Measurements from ENCODE around the gene PEMT. TPM values are rescaled to one million over a fixed set of nuclear protein-coding genes. Genes with fewer than 3 reads are reported as not detected.
A peak's percentile ranks its signal among the peaks of the same experiment; 100 is the strongest.

Gene PEMT
- total and polyA plus RNA-seq, 2 of the 4 experiments (the other 2 are of a cell fraction): 23.3 to 49.5 TPM

DNA sequence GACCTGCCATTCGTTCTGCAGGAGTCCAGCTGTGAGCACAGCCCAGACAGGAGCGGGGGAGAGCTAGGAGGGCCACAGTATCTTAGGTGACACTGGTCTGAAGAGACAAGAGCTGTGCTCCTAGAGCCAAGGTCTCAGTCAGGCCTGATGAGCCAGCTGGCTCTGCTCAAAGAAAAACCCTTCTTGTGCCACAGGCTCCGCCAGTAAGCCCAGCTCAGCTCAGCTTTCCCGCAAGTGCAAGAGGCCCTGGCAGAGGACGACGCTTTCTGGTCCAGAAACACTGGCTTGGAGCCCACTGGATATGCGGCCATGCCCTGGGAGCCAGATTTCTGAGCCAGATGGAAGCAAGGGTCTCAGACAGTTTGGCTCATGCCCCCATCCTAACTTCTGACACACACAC lies 23.9 kb downstream of the PEMT start:
- no peaks in the 10 kb centered on the region; a peak in 1 of 4 replicates for H3K79me1 ChIP-seq (ENCODE audit: low read depth in 1 of 2, low read length in 2 of 2)
- H2AK5ac ChIP-seq (ENCODE audit: low read depth, low read length): no peak overlapping the region
- H3K9ac ChIP-seq (ENCODE audit: low read depth, low read length): no peak overlapping the region
- peaks cover 25% of the 10 kb centered on the region; the same call in 1 of the 2 replicates for H4K20me1 ChIP-seq (ENCODE audit: insufficient read depth, low read length)
- 57% methylated on average over 7 of the region's 7 CpGs; no CpG with 5 or more reads in 1 of the 2 experiments for WGBS, 2 experiments (ENCODE audit: extremely low coverage in 2 of 2, insufficient read length in 1 of 2)
- no peaks in the 10 kb centered on the region for H3K27me3 ChIP-seq (ENCODE audit: control insufficient read depth, insufficient read depth, low read length)
- POLR2A ChIA-PET (ENCODE audit: unreplicated experiment): interaction anchor here (0.5 kb wide), 1 partner anchor 71 kb away, joined by 5 read pairs; no protein-coding TSS in a partner anchor
- H4K8ac ChIP-seq (ENCODE audit: low read depth in 2 of 2, low read length in 2 of 2): no peak overlapping the region
- H2BK20ac ChIP-seq (ENCODE audit: low read depth, low read length): no peak overlapping the region
- no peak overlapping the region for H3K23ac ChIP-seq (ENCODE audit: low read depth, low read length)
- intact Hi-C loops (cut with micrococcal nuclease) (loop anchor here (1.0 kb wide), 1 partner anchor 211 kb away; no protein-coding TSS in a partner anchor), dilution Hi-C loops (cut with HindIII; ENCODE audit: low sequenced_read_pairs, unreplicated experiment) (no loop called here), in situ Hi-C loops (cut with MboI; ENCODE audit: low sequenced_read_pairs) (loop anchor here (5.0 kb wide), 1 partner anchor 65 kb away; no protein-coding TSS in a partner anchor)
- CTCF ChIA-PET: interaction anchor here (0.8 kb wide), 1 partner anchor 72 kb away, joined by 3 read pairs; the partner anchor contains the start of gene RASD1
- no peak overlapping the region for H2AK9ac ChIP-seq (replicated peaks; ENCODE audit: low read depth, low read length, poor library complexity)
- H3K4ac ChIP-seq (ENCODE audit: low read depth, low read length): no peak overlapping the region
- peak overlapping the region; percentile 11 for H2AFZ ChIP-seq (replicated peaks; ENCODE audit: low read length, poor library complexity)
- no peak overlapping the region for H2BK15ac ChIP-seq (ENCODE audit: low read depth, low read length)
- H3K36me3 ChIP-seq (ENCODE audit: control insufficient read depth, insufficient read depth, low read length): no peaks in the 10 kb centered on the region
- no peak overlapping the region for H3K56ac ChIP-seq (ENCODE audit: extremely low read depth, insufficient read depth, low read length)
- H3K27ac ChIP-seq (ENCODE audit: insufficient read depth, low read length): no peak overlapping the region
- no peak overlapping the region for H2BK120ac ChIP-seq (ENCODE audit: low read depth, low read length)
- no peak overlapping the region for H4K91ac ChIP-seq (ENCODE audit: insufficient read depth, low read depth, low read length)
- H3K9me1 ChIP-seq (ENCODE audit: insufficient read depth, low read length): no peaks in the 10 kb centered on the region; the same call in 1 of the 2 replicates
- peaks cover 2% of the 10 kb centered on the region; the same call in 1 of the 2 replicates for H3K4me1 ChIP-seq (ENCODE audit: control insufficient read depth, insufficient read depth, low read length)
- ATAC-seq (ENCODE audit: low read depth) (no peak), DNase-seq (peak; percentile 17)
- BruUV-seq (replicated peaks): no TSS peak
- no peaks in the 10 kb centered on the region for H3K9me3 ChIP-seq (ENCODE audit: control insufficient read depth, insufficient read depth, low read length)
- no peak overlapping the region for H3K14ac ChIP-seq (replicated peaks; ENCODE audit: low read depth, low read length)
- no peak overlapping the region for H4K5ac ChIP-seq (ENCODE audit: low read depth, low read length)
- no peak overlapping the region for H2BK5ac ChIP-seq (ENCODE audit: low read depth, low read length, poor library complexity, severe bottlenecking)
- no peak overlapping the region for H3K4me3 ChIP-seq (ENCODE audit: insufficient read depth, low read depth, low read length)
- no peak overlapping the region for H3K18ac ChIP-seq (ENCODE audit: low read depth, low read length)
- H3K4me2 ChIP-seq (ENCODE audit: low read depth, low read length): no peak overlapping the region
- no peak for TF ChIP-seq NFE2L2 (IDR thresholded peaks at IDR 0.05; ENCODE audit: low read depth, low read length)
- no peak for TF ChIP-seq RCOR1 (IDR thresholded peaks at IDR 0.05; ENCODE audit: insufficient replicate concordance, low read length)
- no peak for TF ChIP-seq MAFK (IDR thresholded peaks at IDR 0.05; ENCODE audit: low read depth, low read length)
- TF ChIP-seq, protein P1, sequence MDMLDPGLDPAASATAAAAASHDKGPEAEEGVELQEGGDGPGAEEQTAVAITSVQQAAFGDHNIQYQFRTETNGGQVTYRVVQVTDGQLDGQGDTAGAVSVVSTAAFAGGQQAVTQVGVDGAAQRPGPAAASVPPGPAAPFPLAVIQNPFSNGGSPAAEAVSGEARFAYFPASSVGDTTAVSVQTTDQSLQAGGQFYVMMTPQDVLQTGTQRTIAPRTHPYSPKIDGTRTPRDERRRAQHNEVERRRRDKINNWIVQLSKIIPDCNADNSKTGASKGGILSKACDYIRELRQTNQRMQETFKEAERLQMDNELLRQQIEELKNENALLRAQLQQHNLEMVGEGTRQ (IDR thresholded peaks at IDR 0.05; ENCODE audit: low read depth, low read length): no peak
- TF ChIP-seq CEBPB (IDR thresholded peaks at IDR 0.05; ENCODE audit: low read depth, low read length): no peak
- no peak for TF ChIP-seq MXI1 (IDR thresholded peaks at IDR 0.05; ENCODE audit: borderline replicate concordance, low read depth, low read length)
- TF ChIP-seq RFX5 (IDR thresholded peaks at IDR 0.05; ENCODE audit: low read depth, low read length): no peak
- no peak for TF ChIP-seq POLR2A (IDR thresholded peaks at IDR 0.05; ENCODE audit: low read depth, low read length)
- no peak for TF ChIP-seq FOS (IDR thresholded peaks at IDR 0.05; ENCODE audit: low read depth, low read length)

All from IMR-90 (cell line).